NCI-H2081 treated with DMSO at 0.1 percent for 48 hours (cell line): ENCODE results near the gene NXPH3.
A peak's percentile ranks its signal among the peaks of the same experiment; 100 is the strongest.
"Not testable (repeated sequence)": the region's sequence is repeated elsewhere in the genome, so short reads cannot be mapped to it uniquely, and the experiment has no call there.

Experiments used
- DNase-seq: peaks from one replicate; lab custom pipeline; 2025; lab: John Stamatoyannopoulos, UW

NXPH3 gene

GRCh38 chr17:49554694-49555494 lies 20.8 kb upstream of the NXPH3 start:
- DNase-seq = no peak

DNA sequence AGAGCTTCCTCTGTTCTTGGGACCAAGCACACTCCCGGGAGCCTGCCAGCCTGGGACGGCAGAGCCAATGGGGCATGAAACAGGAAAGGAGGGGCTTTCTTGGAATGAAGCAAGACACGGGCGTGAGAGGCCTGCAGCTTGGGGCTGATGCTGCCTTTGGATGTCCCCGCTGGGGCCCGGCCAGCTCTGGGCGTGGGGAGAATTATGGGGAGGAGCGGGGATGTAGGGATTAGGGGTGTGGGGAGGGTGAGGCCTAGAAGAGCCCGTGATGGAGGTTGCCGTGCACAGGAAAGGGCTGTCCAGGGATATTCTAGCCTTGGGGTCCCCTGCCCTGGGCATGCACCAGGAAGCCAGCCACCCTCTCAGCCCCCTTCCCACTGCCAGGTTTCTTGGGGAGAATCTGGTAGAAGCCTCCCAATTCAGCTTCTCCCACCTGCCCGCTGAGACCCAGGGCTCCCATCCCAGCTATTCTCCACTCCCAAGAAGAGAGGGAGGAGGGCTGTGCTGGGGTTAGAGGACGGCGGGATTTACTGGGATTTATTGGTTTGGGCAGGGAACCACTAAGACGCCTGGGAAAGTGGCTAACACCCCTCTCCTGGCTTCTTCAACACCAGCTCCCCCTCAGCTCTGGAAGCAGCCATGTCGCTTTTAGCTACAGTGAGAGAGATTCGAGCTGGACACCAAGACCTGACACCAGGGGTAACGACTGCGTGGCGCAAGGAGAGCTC lies 20.0 kb upstream of the NXPH3 start:
- no peak for DNase-seq

DNA sequence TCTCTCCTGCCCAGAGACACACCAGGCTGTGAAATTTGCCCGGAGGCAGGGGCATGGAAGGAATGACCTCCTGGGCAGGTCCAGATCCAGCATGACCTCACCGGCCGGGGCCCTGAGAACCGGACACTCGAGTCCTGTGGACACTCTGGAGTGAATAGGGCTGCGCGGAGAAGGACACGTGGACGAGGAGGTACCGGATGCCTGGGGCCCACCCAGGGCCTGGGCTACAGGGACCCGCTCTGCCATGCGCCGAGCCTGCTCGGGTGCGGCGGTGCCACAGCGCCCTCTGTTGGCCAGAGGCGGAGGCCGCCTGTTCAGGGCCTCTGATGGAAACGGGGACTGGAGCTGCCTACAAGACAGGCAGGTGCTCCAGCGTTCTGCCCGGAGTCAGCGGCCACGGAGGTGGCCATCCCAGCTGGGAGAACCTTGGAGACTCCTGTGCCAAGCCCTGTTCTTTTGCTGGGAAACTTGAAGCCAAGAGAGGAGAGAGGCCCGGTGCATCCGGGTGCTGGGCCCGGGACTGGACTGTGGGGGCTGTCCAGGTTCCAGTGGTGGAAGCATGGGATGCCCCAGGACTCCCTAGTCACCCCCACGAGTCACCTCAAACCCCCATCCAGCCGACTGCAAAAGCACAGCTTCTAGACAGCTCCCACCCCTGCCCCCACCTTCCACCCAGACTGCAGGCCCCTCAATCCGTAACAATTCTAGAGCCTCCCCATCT lies 19.3 kb upstream of the NXPH3 start:
- peak; percentile 35 for DNase-seq

DNA sequence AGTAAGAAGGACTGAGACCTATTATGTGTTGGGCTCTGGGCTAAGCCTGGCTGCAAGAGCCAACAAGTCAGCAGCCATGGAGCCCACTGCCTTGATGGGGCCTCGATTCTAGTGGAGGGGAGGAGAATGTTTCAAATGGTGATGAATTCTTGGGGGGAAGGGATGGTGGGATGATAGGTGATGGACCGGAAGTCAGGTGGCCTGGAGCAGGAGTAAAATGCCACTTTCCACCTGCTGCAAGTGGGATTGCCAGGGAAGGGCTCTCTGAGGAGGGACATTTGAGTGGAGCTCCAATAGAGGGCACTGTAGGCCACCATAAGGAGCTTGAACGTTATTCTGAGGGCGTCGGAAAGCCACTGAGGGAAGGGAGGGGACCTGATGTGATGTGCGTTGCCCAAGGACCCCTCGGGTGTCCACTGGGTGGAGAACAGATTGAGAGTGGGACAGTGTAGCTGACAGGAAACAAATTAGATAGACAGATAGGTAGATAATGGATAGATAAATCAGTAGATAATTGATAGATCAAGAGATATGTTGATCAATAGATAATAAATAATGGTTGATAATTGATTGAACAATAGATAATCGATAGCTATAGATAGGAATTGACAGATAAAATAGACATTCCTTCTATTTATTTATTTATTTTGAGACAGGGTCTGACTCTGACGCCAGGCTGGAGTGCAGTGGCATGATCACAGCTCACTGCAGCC lies 18.2 kb upstream of the NXPH3 start:
- peak; percentile 29 for DNase-seq

- no peak for DNase-seq
Observed at GRCh38 chr17:49564638-49565037, 11.0 kb upstream of the NXPH3 start.

DNA sequence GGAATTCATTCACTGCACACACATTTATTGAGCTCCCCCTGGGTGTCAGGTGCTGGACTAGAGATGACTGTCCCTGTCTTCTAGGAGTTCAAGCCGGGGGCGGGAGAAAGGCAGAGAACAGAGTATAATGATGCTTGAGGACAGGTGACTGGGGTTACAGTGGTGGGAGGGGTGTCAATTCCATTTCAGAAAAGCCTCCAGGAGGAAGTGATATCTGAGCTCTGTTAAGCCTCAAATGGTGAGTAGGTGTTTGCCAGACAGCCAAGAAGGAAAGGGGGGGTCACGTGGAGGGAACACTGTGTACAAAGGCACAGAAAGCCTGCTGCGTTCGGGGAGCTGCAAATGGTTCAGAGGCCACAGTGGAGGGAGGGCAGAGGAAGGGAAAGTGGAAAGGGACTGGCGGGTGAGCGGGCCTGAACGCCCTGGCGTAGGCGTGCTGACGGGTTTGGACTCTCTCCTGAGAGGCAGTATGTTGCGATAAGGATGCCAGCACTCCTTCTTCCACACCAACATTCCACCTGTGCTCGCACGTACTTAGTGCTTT lies 9.7 kb upstream of the NXPH3 start:
- no peak for DNase-seq

- DNase-seq = no peak
Observed at GRCh38 chr17:49566668-49567071, 9.0 kb upstream of the NXPH3 start.

GRCh38 chr17:49567104-49567521 lies 8.6 kb upstream of the NXPH3 start:
- no peak for DNase-seq

- DNase-seq = peak; percentile 46
Observed at GRCh38 chr17:49567871-49568694, 7.6 kb upstream of the NXPH3 start.

DNA sequence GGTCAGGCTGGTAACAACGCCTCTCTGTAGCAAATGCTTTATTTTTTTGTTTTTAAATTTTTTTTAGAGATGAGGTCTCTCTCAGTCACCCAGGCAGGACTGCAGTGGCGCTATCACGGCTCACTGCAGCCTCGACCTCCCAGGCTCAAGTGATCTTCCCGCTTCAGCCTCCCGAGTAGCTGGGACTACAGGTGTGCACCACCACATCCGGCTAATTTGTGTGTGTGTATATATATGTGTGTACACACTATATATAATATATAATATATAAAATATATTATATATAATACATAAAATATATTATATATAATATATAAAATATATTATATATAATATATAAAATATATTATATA lies 7.0 kb upstream of the NXPH3 start:
- not testable (repeated sequence) for DNase-seq

DNA sequence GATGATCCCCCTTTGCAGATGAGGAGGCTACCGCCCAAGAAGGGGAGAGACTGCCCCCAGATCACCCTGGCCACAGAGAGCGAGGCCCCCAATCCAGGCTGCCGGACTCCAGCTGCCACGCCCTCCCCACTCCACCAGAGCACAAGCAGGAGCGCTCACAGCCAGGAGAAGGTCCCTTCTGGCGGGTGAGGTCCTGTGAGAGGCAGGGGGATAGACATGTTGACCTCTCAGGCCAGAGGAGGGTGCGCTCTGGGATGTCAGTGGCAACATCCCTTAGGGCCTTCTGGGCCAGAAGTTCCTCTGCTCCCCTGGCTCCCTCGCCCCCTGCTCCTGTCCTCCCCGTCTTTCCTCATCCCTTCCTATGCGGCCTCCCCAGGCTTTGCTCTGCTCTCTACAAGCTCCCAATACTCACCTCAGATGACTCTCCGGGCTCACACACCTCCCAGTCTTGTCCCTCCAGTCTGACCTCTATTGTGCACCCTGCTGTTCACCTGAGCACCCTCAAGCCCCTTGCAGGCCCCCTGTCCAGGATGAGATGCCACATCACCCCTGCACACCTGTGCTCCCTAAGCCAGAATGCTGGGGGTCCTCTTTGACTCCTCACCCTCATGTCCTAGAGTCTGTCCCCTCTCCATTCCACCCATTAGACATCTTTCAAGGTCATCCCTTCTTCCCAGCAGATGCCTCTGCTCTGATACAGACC lies 5.0 kb upstream of the NXPH3 start:
- no peak for DNase-seq

GRCh38 chr17:49571283-49571682 lies 4.4 kb upstream of the NXPH3 start:
- DNase-seq = no peak

GRCh38 chr17:49571764-49572163 lies 3.9 kb upstream of the NXPH3 start:
- DNase-seq = no peak

- DNase-seq = no peak
Observed at GRCh38 chr17:49572226-49572625, 3.4 kb upstream of the NXPH3 start.

GRCh38 chr17:49572806-49573420 lies 2.8 kb upstream of the NXPH3 start:
- DNase-seq = no peak

DNA sequence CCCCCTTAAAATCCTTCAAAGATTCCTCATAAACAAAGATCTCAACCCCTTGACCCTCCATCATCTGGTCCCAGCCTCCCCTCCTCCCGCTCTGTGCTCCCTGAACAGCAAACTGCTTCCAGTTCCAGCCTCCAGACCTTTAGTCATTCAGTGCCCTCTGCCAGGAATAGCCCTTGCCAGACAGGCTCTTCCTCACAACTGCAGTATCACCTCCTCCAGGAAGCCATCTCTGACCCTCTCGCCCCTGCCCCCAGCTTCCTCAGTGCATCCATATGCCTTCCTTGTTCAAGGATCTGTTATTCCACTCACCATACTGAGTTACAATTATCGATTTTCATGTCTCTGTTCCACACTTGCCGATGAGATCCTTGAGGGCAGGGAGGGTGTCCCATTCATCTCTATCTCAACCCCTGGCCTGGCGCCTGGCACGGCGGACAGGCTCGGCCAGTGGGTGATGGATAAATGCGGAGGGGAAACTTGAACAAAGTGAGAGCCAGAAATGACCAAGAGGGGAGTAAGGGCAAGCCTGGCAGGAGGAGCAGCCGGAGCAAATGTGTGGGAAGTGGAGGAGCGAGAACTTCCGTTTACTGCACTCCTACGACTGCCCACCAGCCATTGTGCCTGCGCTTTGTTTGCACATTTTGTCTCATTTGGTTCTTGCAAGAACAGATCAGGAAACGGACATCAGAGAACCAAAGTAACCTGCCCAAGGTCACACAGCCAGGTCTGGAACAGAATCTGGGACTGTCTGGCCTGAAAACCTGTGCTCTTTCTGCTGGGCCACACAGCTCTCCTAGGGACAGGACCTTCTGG lies 2.0 kb upstream of the NXPH3 start:
- DNase-seq = no peak

DNA sequence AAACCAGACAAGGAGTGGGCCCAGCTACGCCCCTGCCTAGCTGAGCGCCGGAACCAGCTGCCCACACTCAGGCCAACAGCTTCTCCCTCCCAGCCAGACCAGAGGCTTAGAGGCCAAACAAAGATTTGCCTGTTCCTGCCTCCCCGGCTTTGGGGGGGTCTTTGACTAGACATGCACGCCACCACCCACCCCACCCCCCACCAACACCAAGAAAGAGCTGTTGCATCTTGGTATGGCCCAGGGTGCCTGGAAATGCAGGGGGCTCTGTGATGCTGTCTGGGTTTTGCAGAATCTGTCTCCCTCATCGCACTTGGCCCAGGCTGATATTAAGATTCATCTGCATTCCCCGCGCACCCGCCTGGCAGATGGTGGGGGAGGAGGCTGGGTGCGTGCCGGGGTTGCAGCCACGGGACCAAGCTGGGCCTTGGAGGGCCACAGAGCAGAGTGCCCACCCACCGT lies 1.3 kb upstream of the NXPH3 start:
- no peak for DNase-seq

GRCh38 chr17:49574945-49575678 lies 559 bp upstream of the NXPH3 start:
- DNase-seq = no peak
